Measurements from ENCODE around the gene EIF3L. TPM values are rescaled to one million over a fixed set of nuclear protein-coding genes. Genes with fewer than 3 reads are reported as not detected.

EIF3L gene
- total RNA-seq, 1 donor from 2014 or later, result 718 TPM

DNA sequence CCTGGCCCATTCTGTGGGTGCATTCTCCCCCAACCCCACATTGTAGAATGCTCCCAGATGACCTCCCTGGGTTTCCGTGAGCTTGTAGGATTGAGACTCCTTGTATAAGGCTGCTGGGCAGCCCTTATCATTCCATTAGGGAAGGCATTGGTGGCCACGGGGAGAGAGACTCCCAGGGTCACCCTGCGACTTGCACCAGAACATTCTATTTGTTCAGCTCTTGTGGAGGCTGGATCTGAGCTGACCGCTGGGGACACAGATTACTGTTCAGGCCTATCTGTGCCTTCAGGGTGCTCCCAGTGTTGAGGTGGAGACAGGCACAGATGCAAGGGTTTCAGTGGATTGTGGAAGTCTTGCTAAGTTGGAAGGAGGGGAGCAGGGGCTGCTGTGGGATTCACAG, 74.7 kb downstream of the EIF3L start:
- peaks cover 47% of the 10 kb centered on the region for H3K36me3 Mint-ChIP-seq (ENCODE audit: low read depth)
- ATAC-seq (ENCODE audit: low read depth), result no peak
- intact Hi-C loops (cut with micrococcal nuclease), result no loop called here
- no peaks in the 10 kb centered on the region for H3K9me3 Mint-ChIP-seq
- H3K27me3 Mint-ChIP-seq, result no peaks in the 10 kb centered on the region
- H3K4me1 Mint-ChIP-seq, result peaks cover 7% of the 10 kb centered on the region
- CTCF ChIA-PET, result interaction anchor here (1.0 kb wide), 1 partner anchor 28 kb away, joined by 3 read pairs; no protein-coding TSS in a partner anchor
- no peak overlapping the region for H3K4me3 Mint-ChIP-seq
- TF ChIP-seq, protein P1, sequence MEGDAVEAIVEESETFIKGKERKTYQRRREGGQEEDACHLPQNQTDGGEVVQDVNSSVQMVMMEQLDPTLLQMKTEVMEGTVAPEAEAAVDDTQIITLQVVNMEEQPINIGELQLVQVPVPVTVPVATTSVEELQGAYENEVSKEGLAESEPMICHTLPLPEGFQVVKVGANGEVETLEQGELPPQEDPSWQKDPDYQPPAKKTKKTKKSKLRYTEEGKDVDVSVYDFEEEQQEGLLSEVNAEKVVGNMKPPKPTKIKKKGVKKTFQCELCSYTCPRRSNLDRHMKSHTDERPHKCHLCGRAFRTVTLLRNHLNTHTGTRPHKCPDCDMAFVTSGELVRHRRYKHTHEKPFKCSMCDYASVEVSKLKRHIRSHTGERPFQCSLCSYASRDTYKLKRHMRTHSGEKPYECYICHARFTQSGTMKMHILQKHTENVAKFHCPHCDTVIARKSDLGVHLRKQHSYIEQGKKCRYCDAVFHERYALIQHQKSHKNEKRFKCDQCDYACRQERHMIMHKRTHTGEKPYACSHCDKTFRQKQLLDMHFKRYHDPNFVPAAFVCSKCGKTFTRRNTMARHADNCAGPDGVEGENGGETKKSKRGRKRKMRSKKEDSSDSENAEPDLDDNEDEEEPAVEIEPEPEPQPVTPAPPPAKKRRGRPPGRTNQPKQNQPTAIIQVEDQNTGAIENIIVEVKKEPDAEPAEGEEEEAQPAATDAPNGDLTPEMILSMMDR (IDR thresholded peaks at IDR 0.05), result no peak
- no peak for DNase-seq
- POLR2A ChIA-PET, result no interaction called here
- H3K27ac Mint-ChIP-seq, result no peak overlapping the region

DNA sequence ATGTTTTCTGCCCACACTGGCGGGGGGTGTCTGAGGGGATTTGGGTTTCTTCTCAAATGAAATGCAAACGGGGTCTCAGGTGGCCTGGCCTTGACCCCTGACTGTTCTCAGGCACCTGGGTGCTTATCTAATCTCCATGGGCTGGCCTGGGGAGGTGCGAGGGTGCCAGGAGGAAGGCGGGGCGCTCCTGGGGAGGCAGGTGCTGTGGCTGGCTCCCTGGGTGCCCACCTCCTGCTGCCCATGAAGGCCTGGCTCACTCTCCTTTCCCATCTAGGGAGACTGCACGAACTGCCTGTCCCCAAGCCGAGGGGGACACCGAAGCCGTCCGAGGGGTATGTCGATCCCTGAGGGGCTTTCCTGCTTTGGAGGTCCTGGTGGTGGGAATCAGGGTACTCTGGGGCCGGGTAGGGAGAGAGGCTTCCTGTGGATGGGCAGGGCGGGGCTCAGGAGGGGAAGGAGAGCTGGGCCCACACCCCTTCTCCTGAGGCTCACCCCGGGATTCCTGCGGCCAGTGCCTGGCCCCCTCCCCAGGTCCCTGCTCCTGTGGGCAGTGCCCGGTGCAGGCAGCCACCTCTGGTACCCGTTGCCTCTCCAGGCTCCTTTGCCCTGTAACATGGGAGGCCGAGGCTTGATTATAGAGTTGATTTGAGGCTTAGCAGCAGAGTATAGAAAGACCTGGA, 75.3 kb downstream of the EIF3L start:
- H3K36me3 Mint-ChIP-seq (ENCODE audit: low read depth), result peaks cover 52% of the 10 kb centered on the region
- no peaks in the 10 kb centered on the region for H3K9me3 Mint-ChIP-seq
- H3K4me3 Mint-ChIP-seq, result no peak overlapping the region
- ChIA-PET CTCF (interaction anchor here (1.0 kb wide), 1 partner anchor 28 kb away, joined by 3 read pairs; no protein-coding TSS in a partner anchor), POLR2A (no interaction called here)
- peaks cover 7% of the 10 kb centered on the region for H3K4me1 Mint-ChIP-seq
- DNase-seq (no peak), ATAC-seq (ENCODE audit: low read depth) (no peak)
- intact Hi-C loops (cut with micrococcal nuclease), result no loop called here
- H3K27ac Mint-ChIP-seq, result no peak overlapping the region
- H3K27me3 Mint-ChIP-seq, result no peaks in the 10 kb centered on the region
- TF ChIP-seq, protein P1 (IDR thresholded peaks at IDR 0.05), result no peak

DNA sequence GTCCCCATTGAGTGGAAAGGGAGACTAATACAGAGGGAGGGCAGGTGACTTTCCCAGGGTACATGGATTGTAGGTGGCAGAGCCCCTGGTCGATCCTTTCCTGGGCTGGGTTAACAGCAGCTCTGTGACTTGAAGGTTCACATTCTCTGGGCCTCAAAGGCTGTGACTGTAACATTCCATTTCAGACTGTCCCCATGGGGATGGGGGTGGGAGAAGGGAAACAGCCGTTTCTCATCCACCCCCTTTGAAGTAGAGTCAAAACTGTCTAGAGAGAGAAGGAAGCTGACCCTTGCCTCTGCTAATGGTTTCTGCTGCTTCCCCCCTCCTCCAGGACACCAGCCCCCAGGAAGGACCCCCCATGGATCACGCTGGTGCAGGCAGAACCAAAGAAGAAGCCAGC, 76.1 kb downstream of the EIF3L start:
- no peak overlapping the region for H3K4me3 Mint-ChIP-seq
- intact Hi-C loops (cut with micrococcal nuclease), result no loop called here
- no peak overlapping the region for H3K27ac Mint-ChIP-seq
- ATAC-seq (ENCODE audit: low read depth), result no peak
- CTCF ChIA-PET, result no interaction called here
- H3K27me3 Mint-ChIP-seq, result no peaks in the 10 kb centered on the region
- peaks cover under 1% of the 10 kb centered on the region for H3K4me1 Mint-ChIP-seq
- POLR2A ChIA-PET, result no interaction called here
- H3K36me3 Mint-ChIP-seq (ENCODE audit: low read depth), result peaks cover 48% of the 10 kb centered on the region
- no peak for DNase-seq
- TF ChIP-seq, protein P1 (IDR thresholded peaks at IDR 0.05), result no peak
- no peaks in the 10 kb centered on the region for H3K9me3 Mint-ChIP-seq

DNA sequence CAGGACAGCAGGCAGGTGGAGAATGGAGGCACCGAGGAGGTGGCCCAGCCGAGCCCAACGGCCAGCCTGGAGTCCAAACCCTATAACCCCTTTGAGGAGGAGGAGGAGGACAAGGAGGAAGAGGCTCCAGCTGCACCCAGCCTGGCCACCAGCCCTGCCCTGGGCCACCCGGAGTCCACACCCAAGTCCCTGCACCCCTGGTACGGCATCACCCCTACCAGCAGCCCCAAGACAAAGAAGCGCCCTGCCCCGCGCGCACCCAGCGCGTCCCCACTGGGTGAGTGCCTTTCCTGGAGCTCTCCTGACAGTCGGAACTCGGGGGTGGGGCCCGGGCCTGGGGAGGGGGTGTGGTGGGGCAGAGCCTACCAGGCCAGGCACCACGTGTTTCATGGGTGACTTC, 76.5 kb downstream of the EIF3L start:
- TF ChIP-seq, protein P1 (IDR thresholded peaks at IDR 0.05), result no peak
- ChIA-PET CTCF (no interaction called here), POLR2A (no interaction called here)
- peaks cover 48% of the 10 kb centered on the region for H3K36me3 Mint-ChIP-seq (ENCODE audit: low read depth)
- DNase-seq, result no peak
- no peak for ATAC-seq (ENCODE audit: low read depth)
- no peak overlapping the region for H3K27ac Mint-ChIP-seq
- no peaks in the 10 kb centered on the region for H3K27me3 Mint-ChIP-seq
- intact Hi-C loops (cut with micrococcal nuclease), result no loop called here
- H3K9me3 Mint-ChIP-seq, result no peaks in the 10 kb centered on the region
- no peak overlapping the region for H3K4me3 Mint-ChIP-seq
- peaks cover 4% of the 10 kb centered on the region for H3K4me1 Mint-ChIP-seq

DNA sequence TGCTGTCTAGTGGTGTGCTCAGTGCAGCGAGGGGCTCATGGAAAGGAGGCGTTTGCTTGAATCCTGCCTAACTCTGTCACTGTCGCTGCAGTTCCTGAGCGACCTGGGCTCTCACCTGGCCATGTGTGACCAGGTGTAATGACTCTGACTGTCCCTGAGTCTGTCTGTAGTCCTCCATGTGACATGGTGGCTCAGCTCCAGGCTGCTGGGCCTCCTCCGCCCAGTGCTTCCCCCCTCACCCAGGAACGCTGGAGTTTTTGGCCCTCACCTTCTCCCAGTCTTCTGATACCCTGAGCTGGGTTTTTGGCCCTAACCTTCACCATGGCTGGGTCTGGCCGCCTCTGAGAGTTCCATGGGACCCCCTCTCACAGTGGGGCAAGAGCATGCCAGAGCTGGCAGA, 77.1 kb downstream of the EIF3L start:
- ChIA-PET CTCF (no interaction called here), POLR2A (no interaction called here)
- Mint-ChIP-seq H3K36me3 (ENCODE audit: low read depth) (peaks cover 48% of the 10 kb centered on the region), H3K27ac (no peak overlapping the region), H3K9me3 (no peaks in the 10 kb centered on the region), H3K4me3 (no peak overlapping the region), H3K27me3 (no peaks in the 10 kb centered on the region), H3K4me1 (peaks cover 6% of the 10 kb centered on the region)
- intact Hi-C loops (cut with micrococcal nuclease), result no loop called here
- ATAC-seq (ENCODE audit: low read depth), result no peak
- TF ChIP-seq, protein P1 (IDR thresholded peaks at IDR 0.05), result no peak
- DNase-seq, result no peak
